ENCODE results near the gene RNF43.

The RNF43 gene

GRCh38 chr17:58380207-58381123 lies 36.9 kb downstream of the RNF43 start:
- DNase-seq = no peak

GRCh38 chr17:58379511-58379824 lies 37.9 kb downstream of the RNF43 start:
- DNase-seq = no peak

GRCh38 chr17:58378733-58379510 lies 38.4 kb downstream of the RNF43 start:
- DNase-seq = no peak

DNA sequence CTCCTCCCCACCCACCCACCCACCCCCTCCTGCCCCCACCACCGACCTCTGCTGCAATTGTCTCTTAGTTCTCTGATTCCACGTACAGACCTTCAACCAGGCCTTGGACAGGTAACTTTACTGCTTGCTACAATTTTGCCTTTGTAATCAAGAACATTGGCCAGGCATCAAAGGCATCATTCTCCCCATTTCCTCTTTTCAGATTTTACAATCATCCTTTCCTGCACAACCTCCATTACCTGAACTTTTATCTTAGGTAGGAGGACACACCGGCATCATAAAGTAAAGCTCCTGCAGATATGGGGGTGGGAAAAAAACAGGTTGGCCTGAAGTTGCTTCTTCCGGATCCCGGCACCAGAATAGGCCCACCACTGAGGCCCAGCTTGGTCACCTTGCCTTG lies 39.7 kb downstream of the RNF43 start:
- DNase-seq = no peak

DNA sequence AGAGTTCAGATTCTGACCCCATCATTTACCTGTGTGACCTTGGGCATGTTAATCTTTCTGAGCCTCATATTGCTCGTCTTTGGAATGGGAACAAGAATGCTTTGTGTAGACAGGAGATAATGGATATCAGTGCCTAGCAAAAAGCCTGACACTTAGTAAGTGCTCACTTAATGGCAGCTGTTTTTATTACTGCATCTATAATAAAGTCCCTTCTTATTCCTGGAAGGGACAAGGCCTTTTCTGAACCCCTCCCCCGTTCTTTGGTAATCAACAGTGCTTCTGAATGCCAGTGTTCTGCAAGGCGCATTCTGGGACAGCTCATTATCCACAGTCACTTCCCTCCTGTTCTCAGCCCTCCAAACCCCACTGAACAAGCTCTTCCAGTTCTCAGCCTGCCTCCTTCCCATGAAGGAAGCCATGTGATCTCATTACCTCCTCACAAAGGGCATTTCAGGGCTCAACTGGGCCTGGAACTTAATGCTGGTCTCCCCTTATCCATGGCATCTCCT lies 40.2 kb downstream of the RNF43 start:
- DNase-seq = no peak

GRCh38 chr17:58376472-58377000 lies 40.8 kb downstream of the RNF43 start:
- DNase-seq = no peak

- DNase-seq = no peak
Observed at GRCh38 chr17:58375811-58376210, 41.5 kb downstream of the RNF43 start.

GRCh38 chr17:58375256-58375655 lies 42.1 kb downstream of the RNF43 start:
- DNase-seq = no peak

DNA sequence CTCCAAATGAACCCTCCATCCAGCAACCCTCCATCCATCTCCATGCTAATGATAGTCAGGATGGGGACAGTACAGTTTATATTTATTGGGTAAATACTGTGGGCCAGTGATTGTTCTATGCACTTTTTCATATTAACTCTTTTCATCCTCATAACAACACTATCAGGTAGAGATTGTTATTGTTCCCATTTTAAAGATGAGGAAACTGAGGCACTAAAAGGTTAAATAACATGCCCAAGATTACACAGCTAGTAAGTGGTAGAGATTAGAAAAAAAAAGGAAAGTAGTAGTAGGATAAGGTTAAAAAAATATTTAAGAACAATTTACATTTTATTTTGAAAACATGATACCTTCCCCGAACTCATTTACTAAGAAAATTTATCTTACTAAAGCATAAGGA lies 43.4 kb downstream of the RNF43 start:
- no peak for DNase-seq

DNA sequence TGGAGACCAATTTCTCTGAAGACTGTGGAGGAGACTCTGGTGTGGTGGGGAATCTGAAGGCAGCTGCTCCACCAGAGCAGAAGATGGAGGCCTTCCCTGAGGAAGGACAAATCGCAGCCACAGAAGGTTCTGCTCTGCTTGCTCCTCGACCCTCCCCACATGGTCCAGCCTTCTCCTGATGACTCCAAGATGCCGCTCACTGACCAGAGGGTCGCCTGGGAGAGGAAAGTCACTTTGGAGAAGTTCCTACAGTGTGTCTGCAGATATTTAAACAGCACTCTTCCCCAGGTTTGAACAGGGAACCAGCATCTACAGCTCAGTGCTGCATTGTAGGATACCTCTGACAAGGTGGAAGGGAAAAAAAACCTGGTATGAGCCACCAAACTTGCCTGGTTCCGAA lies 44.3 kb downstream of the RNF43 start:
- DNase-seq = no peak

- DNase-seq = no peak
Observed at GRCh38 chr17:58371300-58371950, 45.9 kb downstream of the RNF43 start.

GRCh38 chr17:58370716-58371115 lies 46.6 kb downstream of the RNF43 start:
- no peak for DNase-seq

GRCh38 chr17:58370309-58370708 lies 47.0 kb downstream of the RNF43 start:
- DNase-seq = no peak

DNA sequence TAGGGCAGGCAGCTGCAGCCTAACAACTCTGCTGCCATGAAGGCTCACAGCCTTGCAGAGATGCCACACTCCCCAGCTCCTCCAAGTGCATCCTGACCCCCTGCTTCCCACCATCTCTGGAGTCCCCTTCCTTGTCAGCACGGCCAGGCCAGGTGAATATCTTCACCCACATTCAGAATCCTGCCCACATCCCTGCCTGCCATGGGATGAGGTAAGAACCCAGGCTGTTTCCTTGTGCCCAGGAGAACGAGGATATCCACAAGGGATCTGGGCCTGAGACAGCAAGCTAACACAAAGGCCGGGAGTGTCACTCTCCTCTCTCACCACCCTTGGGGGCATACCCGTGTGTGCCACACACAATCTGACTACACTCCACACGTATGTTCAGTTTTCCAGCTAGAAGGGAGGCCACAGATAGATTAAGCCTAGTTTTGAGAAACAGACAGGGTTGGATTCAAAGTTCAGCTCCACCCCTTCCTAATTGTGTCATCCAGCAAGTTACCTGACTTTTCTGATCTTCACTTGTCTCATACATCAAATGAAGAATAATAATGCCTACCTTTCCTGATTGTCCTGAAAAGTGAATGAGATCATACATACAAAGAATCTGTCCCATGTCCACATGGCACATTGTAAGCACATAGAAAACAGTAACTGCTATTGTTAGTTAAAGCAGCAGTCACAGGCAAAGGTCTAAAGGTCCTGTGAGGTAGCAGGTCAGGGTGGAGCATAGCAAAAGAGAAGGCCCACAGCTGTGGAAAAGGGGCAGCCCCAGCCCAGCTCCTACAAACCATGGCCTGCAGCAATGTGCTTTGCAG lies 47.9 kb downstream of the RNF43 start:
- DNase-seq = no peak

GRCh38 chr17:58368860-58369213 lies 48.5 kb downstream of the RNF43 start:
- no peak for DNase-seq
